Kasumi-1 (cell line): ENCODE data around the gene SLC4A11.
"Not testable (repeated sequence)": the region's sequence is repeated elsewhere in the genome, so short reads cannot be mapped to it uniquely, and the experiment has no call there.

Experiments
- DNase-seq, 2 experiments: peaks; one replicate each; lab custom pipeline; 2025; lab: John Stamatoyannopoulos, UW

SLC4A11 gene

GRCh38 chr20:3203315-3204123 is 35.5 kb downstream of the SLC4A11 start:
- DNase-seq: no peak

- DNase-seq: no peak
Measured at GRCh38 chr20:3202965-3203314, 36.0 kb downstream of the SLC4A11 start.

- no peak for DNase-seq
Measured at GRCh38 chr20:3199976-3200755, 38.8 kb downstream of the SLC4A11 start.

GRCh38 chr20:3199206-3199605 is 39.8 kb downstream of the SLC4A11 start:
- DNase-seq: no peak

GRCh38 chr20:3195590-3196237 is 43.3 kb downstream of the SLC4A11 start:
- DNase-seq: no peak

GRCh38 chr20:3194617-3195280 is 44.2 kb downstream of the SLC4A11 start:
- DNase-seq: no peak

- no peak for DNase-seq
Measured at GRCh38 chr20:3193806-3194616, 45.0 kb downstream of the SLC4A11 start.

- DNase-seq: no peak
Measured at GRCh38 chr20:3192226-3193015, 46.6 kb downstream of the SLC4A11 start.

GRCh38 chr20:3190681-3191111 is 48.3 kb downstream of the SLC4A11 start:
- DNase-seq: no peak

GRCh38 chr20:3189561-3190131 is 49.3 kb downstream of the SLC4A11 start:
- no peak for DNase-seq

GRCh38 chr20:3188823-3189413 is 50.1 kb downstream of the SLC4A11 start:
- no peak for DNase-seq

GRCh38 chr20:3187861-3188260 is 51.1 kb downstream of the SLC4A11 start:
- DNase-seq: not testable (repeated sequence)

GRCh38 chr20:3183896-3184612 is 54.9 kb downstream of the SLC4A11 start:
- DNase-seq: no peak

GRCh38 chr20:3182429-3182828 is 56.6 kb downstream of the SLC4A11 start:
- not testable (repeated sequence) for DNase-seq

- DNase-seq: no peak
Measured at GRCh38 chr20:3181270-3181669, 57.7 kb downstream of the SLC4A11 start.

- DNase-seq: no peak
Measured at GRCh38 chr20:3180319-3180718, 58.7 kb downstream of the SLC4A11 start.

GRCh38 chr20:3177746-3178485 is 61.1 kb downstream of the SLC4A11 start:
- no peak for DNase-seq
